ENCODE results near the gene PPFIA4.

DNA sequence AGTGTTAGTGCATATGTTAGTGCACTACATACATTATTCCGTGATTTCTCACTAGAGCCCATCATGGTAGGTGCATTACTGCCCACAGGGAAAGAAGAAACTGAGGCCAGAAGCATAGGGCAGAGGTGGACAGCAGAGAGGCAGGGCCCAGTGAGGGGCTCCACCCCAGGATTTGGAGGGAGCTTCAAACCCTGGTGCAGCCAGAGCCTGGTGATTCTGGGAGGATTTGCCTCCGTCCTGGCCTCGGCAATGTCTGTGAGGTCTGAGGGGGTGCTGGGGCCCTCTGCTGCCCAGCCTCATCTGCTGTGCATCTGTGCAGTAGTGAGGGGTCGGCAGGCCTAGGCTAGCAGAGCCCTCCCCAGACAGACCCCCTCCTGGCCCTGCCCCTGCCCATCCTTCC is 22.8 kb downstream of the PPFIA4 start:
- TF ChIP-seq YY1 (IDR thresholded peaks at IDR 0.05; ENCODE audit: insufficient read depth, insufficient read length) (no peak), ZNF274 (IDR thresholded peaks at IDR 0.05; ENCODE audit: low read depth, low read length) (no peak)
